Kidney capillary endothelial cell (primary cell): ENCODE results near the gene MLLT6.

Source experiments
- DNase-seq: peaks from one replicate; pipeline ENCODE4 v3.0.0-alpha.2; 2018; ENCODE audit warnings: low spot score

MLLT6 gene

DNA sequence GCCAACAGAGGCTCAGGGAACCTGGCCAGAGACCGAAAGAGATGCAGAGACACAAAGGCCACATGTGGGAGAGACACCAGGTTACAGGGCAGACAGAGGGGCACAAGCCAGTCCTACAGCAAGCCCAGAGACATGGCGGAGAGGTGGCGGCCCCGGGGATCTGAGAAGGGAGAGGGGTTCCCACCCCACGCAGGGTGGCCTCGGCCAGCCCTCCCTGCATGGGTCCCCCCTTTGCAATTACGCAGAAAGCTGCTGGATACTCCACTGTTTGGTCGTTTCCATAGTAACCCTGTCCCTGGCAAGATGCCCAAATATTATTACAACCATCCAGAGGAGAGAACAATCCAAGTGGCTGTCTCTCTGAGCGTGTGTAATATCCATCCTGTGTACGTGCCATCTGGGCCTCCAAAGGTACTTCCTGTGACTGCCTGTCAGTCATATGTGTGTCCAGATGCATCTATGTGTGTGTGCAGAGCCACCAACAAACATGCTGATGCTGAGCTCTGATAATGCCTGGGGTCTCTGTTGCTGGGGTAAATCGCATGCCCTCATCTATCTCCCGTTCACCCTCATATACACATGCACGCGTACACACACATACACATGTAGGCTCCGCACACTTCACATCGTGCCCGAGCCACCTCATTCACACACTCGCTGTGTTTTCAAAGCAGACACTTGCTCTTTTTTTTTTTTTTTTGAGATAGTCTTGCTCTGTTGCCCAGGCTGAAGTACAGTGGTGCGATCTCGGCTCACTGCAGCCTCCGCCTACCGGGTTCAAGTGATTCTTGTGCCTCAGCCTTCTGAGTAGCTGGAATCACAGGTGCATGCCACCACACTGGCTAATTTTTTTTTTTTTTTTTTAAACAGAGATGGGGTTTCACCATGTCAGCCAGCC, 37.6 kb downstream of the MLLT6 start:
- DNase-seq = peak; percentile 91

DNA sequence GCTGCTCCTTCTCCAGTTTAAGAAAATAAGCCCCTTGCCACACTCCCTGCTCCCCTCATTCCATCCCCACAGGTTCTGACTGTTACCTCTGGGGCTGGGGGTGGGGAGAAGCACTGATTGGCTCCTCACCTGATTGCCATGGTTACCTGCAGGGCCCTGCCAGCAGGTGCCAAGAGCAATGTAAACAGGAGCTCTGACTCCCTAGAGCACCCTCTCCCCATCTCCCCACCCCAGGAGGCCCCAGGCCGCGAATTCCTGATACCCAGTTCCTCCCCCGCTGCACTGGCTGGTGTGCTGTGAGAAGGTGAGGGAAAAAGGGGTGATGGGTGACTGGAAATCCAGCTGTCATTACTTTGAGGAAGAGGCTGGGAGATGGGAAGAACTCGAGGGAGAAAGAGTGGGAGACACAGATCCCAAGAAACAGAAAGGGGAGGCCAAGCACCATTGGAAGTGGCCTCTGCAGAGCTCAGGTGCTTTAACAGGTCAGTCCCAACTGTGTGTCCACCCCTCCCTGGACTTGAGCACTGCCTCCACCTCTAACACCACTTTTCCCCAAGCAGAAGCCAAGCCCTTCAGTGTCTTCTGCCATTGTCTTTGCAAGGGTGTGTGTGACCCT, 38.6 kb downstream of the MLLT6 start:
- DNase-seq = no peak

DNA sequence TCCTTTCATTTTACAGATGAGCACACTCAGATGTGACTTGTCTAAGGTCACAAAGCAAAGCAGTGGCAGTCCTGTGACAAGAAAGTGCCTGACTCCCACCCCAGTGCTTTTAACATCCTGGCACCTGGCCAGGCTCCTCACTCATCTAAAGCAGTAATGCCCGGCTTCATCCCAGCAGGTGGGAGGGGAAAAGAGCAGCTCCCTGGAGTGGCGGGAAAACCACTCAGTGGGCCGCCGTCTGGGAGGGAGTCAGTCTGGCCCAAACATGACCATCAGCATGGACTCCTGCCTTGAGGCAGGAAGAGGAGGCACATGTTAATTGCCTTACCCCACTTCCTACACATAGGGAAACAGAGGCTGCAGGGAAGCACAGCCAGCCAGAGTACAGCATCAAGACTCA, 40.5 kb downstream of the MLLT6 start:
- no peak for DNase-seq

DNA sequence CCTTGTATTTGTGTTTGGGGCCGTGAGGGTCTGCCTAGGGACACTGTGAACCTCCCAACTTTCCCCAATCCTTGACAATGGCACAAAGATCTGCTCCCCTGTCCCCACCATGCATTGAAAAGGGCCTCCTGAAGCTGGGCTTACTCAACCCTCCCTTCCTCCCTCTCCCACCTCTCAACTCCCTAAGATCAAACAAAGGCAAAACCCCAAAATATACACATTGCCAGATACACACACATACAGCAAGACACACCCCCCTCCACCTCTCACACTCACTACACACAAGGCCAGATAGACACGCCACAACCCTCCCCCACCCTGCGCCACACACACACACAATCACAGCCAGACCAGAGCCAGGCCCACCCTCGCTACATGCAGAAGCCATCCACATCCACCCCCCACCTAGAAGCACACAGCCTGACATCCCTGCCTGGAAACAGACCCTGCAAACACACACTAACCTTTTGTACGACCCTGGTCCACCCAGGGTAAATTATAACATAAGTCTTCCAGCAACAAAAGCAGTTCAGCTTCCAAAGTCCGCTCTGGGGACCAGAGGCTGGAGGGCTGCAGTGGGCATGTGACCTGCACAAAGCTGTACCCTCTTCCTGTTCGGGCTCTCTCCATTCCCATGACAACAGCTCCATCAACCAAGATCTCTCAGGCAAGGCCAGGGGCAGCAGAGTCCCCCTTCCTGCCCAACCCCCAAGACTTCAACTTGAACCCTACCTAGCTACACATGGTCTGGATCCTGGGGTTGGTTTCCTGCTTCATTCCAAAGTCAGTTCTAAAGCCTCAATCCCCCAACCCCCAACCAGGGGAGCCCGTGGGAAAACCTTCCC, 41.2 kb downstream of the MLLT6 start:
- DNase-seq = no peak

DNA sequence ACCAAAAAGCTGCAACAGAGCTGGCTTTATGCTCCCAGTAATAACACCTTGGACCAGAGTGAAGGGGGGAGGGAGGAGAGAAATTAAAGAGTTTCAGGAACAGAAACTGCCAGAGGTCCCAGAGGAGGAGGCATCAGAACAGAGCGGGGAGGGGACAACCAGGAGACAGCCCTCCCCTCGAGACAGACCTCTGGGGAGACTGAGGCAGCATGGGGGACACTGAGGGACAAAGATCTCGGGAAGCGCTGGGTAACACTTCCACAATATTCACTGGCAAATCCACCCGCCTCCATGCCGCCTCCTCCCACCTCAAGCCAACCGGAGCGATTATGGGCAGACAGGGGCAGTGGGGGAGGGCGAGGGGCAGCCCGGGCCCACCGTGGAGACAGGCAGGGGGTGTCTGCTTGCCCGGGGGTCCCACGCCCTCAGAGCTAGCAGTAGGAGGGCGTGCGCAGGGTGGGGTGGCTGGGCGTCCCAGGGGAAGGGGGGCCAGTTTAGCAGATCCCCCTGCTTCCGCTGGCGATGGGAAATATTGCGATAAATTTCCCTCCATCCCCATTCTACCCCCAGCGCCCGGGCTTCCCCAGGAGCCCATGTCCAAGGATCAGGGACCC, 41.9 kb downstream of the MLLT6 start:
- no peak for DNase-seq

DNA sequence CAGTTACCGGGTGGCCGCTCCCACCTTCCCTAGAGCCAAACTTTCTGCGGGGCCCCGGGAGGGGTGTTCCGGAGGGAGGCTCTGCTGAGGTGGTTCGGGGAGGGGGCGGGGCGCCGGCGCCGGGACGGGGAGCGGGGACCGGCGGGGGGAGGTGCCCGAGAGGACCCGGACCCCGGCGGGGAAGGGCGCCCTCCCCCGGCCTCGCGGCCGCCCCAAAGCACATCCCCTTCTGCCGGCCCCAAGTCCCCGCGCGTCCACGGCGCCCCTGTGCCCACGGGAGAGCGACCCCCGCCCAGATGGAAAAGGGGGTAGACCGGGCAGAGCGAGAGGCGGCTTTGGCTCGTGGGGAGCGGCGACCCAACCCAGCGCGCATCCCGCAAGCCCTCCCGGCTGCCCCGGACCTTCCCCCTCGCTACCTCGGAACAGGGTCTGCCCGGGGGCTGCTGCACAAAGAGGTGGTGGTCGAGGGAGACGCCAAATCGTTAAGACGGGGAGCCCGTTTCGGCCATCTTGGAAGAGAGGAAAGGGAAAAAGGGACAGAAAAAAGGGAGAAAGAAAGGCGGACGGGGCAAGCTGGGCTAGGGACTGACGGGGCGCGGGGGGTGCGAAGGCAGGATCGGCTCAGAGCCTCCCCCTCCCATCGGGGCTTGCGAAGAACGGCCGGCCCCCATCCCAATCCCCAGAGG, 42.5 kb downstream of the MLLT6 start:
- no peak for DNase-seq

DNA sequence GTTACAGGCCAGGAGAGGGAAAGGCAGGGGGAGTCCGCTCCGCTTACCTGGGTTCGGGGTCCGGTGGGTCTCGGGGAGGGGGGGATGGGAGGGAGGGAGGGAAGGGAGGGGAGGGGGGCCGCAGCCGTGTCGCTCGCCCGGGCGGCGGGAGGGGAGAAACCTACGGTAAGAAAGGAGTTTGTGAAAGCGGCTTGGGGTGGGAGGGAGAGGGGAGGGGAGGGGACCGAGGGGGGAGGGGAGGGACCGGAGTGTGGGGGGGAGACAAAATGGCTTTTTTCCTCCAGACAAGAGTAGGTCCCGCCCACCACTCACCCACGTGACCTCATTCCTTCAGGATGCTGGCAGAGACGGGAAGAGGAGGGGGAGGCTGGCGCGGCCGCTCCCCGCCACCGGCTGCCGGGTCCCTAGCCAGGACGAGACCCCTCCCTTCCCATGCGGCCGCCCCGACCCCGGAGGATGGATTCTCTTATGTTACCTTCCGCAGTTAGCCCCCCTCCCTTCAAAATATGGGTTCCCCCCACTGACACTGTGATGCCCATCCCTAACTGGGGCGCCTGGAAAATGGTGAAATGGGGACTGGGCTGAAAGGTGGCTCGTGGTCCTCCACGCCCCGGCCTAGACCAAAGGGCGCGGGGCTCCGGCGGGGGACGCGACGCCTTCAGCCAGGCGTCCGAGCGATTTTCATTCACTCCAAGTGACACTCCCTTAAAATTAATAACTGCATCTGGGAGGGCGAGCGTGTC, 43.2 kb downstream of the MLLT6 start, which contains the start of gene PCGF2:
Gene PCGF2, minus strand, starts transcription at position 188 of the 743 bp plus-strand sequence. CDS start 7,934 bp downstream, outside the sequence.
- DNase-seq = peak; percentile 88

DNA sequence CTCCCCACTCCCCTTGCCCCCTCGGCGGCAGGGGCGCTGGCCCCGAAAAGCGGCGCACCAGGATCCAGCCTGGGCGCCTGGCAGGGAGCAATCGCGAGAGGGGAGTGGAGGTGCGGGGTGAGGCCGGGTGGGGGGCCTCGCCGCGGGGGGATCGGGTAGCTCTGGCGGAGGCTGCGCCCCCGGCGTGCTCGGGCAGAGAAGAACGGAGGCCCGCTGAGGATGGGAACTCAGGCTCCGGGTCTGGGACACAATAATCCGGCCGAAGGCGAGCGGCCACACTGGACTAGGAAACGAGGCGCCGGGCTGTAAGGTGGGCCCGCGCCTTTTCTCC, 43.8 kb downstream of the MLLT6 start:
- DNase-seq = no peak

DNA sequence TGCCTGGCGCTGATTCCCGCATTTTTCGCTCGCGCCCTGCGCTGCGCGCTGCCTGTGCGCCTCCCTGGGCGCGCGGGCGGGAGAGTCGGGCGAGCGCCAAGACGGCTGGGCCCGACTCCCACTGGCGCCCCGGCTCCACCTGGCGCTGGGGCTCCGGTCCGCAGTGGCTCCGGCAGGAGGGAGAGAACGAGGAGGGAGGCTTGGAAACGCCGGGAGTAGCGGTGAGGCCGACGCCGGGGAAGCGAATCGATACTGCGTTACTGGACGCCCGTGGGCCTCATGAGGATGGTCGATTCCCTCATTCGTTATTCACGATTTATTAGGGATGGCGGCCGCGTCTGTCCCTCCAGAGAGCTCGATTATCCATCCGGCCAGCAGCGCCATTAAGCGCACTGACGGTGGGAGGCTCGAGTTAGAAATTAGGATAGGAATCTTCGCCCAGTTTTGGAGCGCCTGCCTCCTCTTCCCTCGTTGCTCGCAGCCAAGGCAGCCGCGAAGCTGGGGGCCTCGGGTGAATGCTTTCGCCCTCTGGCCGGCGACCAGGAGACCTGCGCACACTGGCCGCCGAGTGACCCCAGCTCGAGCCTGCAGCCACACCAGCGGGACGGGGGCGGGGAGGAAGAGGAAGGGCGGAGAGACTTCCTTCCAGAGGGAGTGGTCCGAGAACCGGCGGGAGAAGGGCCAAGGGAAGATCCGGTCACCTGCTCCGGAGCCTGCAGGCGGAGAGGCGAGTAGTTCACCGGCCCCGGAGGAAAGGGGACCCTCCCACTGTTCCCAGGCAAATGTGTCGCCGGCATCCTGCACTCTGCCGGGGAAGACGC, 44.4 kb downstream of the MLLT6 start:
- DNase-seq = peak; percentile 60

DNA sequence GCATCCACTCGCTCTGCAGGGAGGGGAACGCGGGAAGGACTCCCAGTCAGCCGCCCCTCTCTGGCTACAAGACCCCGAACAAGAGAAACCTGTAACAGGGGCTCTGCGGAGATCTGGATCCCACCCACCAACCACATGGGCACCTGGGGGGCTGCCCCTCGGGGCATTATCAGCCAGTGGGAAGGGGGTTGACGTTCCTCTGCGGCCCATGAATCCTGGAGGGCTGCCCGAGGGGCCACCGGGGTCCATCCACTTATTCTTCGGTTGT, 44.9 kb downstream of the MLLT6 start:
- no peak for DNase-seq

DNA sequence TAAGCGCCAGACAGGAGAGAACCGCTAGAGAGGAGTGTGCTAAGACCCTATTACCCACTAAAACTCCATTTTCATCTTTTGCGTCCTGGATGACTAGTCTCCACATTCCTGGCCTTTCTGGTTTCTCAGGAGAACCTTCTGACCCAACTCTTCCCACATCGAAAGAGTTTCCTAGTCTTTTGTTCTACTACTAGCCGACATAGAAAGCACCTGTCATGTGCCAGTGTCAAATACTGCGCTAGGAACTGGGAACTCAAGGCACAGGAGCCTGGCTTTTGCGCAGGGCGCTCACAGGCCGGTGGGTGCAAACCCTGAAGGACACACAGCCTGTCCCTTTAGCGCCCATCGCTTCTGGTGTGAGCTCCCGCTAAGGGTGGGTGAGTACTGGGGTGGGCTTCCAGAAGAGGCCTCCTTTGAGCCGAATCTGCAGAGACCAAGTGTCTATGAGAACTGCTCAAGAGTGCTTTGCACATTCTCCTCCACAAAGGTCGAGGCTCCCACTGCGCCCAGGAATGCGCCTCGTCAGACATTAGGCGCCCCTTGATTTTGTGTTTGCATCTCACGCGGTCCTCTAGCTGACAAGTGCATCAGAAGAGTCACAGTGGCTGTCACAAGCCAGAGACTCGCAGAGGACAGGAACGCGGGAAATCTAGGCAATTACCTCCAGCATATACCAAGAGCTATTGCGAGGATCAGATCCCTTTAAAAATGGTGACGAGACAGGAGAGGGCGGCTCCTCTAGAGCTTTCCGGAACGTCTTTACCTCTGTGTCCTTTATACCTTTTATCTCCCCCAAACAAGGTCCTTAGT, 45.4 kb downstream of the MLLT6 start:
- DNase-seq = no peak

DNA sequence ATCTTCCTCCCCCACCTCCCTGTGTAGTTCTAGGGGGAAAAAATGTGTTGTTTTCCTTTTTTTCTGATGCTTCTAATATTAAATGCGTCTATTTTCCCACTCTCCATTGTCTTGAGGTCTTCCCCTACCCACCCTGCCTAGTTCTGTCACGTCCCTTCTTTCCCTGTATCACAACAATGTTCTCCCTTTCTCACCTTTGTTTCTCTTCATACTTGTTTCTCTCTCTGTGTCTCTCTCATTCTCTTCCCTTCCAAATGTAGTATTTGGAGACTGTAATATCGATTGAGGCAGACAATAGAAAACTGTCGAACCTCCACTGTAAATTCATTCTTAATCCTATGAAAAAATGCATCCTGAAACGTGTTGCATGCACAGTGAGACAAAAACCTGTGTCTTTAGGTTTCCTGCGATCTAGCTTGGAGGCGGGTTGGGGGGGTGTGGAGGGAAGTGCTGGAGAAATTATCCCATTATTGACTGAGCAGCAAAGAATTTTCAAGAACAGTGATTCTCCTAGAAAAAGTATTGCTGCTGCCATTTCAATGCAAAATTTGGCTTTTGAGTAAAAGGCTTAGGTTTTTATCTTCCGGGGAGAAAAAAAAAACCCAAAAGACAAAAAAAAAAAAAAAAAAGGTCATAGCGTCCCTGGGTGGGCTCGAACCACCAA, 46.2 kb downstream of the MLLT6 start:
- no peak for DNase-seq

DNA sequence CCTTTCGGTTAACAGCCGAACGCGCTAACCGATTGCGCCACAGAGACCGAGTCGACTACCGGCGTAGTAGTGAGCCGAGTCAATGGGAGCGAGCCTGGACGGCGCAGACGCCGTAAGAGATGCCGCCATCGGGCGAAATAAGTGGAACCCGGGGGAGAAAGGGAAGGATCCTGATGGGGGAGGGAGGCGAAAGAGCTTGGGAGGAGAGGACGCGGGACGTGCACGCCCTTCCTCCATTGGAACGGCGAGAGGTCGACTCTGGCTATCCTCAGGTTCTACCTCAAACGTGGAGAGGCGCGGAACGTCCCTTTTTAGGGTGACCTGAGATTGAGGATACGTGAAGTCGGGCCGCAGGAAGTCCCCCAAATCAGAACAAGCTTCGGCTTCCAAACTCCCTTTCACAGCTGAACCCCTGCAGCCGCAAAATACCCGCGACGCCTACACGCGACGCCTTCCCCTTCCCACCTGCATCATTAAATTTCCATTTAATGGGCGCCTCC, 46.8 kb downstream of the MLLT6 start:
- DNase-seq = peak; percentile 72

DNA sequence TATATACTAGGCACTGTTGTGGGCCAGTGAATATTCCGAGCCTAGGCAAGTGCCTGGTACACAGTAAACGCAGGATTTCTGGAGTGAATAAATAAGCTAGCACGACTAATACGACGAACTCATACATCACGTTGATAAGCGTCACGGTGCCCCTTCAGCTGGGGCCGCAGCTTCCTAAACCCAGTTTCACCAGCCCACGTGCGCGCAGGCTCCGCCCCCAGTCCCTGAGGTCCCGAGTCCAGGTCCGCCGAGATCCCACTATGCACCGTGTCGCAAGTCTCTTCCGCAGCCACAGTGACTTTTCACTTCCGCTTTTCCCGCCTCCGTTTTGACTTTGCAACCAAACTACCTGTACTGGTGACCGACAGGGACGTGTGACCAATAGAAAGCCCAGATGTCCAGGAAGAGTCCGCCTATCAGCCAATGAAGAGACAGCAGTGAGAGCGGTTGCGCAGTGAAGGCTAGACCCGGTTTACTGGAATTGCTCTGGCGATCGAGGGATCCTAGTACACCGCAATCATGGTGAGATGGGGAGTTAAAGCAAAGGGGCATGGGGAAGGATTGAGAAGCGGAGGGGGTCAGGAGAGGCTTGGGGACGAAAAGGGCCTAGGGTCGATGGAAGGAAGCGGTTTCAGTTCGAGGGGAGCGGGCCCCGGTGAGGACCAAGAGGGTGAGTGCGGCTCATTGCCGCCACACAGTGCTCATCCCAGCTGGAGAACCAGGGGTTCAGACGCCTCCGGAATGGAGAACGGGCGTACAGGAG, 47.4 kb downstream of the MLLT6 start, which contains the start of gene PSMB3:
Gene PSMB3, plus strand, starts transcription at position 434 of the 763 bp plus-strand sequence. Its CDS starts 86 bp downstream, at position 520.
- peak; percentile 100 for DNase-seq

DNA sequence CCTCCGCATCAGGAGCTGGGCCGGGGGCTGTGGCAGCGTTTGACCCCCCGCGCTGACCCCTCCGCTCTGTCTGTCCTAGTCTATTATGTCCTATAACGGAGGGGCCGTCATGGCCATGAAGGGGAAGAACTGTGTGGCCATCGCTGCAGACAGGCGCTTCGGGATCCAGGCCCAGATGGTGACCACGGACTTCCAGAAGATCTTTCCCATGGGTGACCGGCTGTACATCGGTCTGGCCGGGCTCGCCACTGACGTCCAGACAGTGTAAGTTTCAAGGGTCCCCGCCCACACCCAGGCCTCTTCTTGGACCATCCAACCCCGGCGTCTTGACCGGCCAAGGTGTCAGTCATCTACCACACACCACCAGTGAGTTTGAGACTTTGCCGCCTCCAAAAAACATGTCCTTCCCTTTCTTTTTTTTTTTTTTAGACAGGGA, 48.0 kb downstream of the MLLT6 start:
- DNase-seq = no peak

DNA sequence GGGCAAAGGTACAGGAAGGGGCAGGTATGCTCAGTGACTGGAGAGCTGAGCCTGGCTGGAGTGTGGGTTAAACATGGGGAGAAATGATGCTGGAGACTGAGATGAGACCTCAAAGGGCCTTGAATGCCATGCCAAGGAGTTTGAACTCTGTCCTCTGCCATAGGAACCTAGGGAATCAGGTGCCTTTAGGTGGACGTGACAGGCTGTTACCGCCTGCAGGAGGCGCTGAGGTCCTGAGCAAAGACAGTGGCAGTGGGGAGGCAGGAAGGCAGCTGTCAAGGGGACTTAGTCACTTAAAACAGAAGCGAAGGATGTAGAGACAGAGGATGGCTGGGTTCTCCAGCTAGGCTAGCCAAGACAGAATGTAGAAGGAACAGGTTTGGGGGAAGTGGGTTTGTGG, 56.5 kb downstream of the MLLT6 start:
- DNase-seq = peak; percentile 42

DNA sequence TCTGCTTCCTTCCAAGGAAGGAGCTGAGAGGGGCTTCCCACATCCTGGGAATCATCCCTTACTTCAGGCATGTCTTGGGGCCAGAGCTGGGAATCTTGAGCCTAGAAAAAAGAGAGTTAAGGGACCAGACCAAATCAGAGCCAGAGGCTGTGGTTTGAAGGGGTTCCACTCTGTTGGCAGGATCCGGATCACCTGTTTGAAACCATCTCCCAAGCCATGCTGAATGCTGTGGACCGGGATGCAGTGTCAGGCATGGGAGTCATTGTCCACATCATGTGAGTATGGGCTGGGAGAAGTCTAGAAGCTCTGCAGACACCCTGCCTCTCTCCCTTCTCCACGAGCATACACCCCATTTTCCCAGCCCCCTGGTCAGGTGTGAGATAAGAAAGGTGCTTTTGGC, 57.2 kb downstream of the MLLT6 start:
- DNase-seq = no peak

DNA sequence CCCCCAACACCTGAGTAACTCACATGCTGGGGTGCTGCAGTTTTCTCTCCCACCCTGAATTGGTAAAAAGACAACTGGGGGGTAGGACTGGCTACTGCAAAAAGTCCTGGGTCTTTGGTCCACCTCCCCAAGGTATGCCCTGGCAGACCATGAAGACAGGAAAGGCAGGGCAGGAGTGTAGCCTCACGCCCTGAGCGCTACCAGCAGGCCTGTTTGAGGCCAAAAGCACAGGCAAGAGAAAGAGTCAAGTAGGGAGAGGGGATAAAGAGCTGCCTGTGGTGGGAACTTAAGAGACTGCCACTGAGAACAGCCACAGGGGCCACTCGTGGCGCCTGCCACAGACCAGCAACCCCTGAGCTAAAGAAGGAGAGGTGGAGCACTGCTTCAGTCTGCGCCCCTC, 61.3 kb downstream of the MLLT6 start:
- no peak for DNase-seq
